Eye (tissue), 1 donor: ENCODE measurements around the gene TPSAB1.
"Not testable (repeated sequence)": the region's sequence is repeated elsewhere in the genome, so short reads cannot be mapped to it uniquely, and the experiment has no call there.

ENCODE experiments used
- DNase-seq: peaks from one replicate; pipeline ENCODE4 v3.0.0-alpha.2; 2015

TPSAB1 gene

GRCh38 chr16:1225051-1225451, 15.5 kb upstream of the TPSAB1 start, which contains the start of gene TPSG1:
Gene TPSG1, minus strand, starts transcription at chr16:1225268. Its CDS starts 16 bp downstream, at chr16:1225252.
- DNase-seq, result no peak

- DNase-seq, result not testable (repeated sequence)
Observed at GRCh38 chr16:1225728-1226311, 14.7 kb upstream of the TPSAB1 start.

GRCh38 chr16:1226692-1227091, 13.8 kb upstream of the TPSAB1 start:
- peak; percentile 8 for DNase-seq

GRCh38 chr16:1228227-1228626, 12.3 kb upstream of the TPSAB1 start:
- DNase-seq, result not testable (repeated sequence)

- not testable (repeated sequence) for DNase-seq
Observed at GRCh38 chr16:1229476-1229875, 11.0 kb upstream of the TPSAB1 start.

- not testable (repeated sequence) for DNase-seq
Observed at GRCh38 chr16:1230084-1230470, 10.4 kb upstream of the TPSAB1 start, which contains the start of gene TPSB2. Gene TPSB2, minus strand, starts transcription at chr16:1230184. Its CDS starts 233 bp downstream, at chr16:1229951.

GRCh38 chr16:1230471-1231212, 9.9 kb upstream of the TPSAB1 start:
- DNase-seq, result not testable (repeated sequence)

- DNase-seq, result not testable (repeated sequence)
Observed at GRCh38 chr16:1231301-1231700, 9.2 kb upstream of the TPSAB1 start.

GRCh38 chr16:1232049-1232748, 8.3 kb upstream of the TPSAB1 start:
- not testable (repeated sequence) for DNase-seq

GRCh38 chr16:1236659-1237058, 3.8 kb upstream of the TPSAB1 start:
- not testable (repeated sequence) for DNase-seq

- DNase-seq, result no peak
Observed at GRCh38 chr16:1237990-1238389, 2.5 kb upstream of the TPSAB1 start.

- DNase-seq, result not testable (repeated sequence)
Observed at GRCh38 chr16:1238909-1239308, 1.6 kb upstream of the TPSAB1 start.

- DNase-seq, result not testable (repeated sequence)
Observed at GRCh38 chr16:1239575-1239974, 930 bp upstream of the TPSAB1 start.

- not testable (repeated sequence) for DNase-seq
Observed at GRCh38 chr16:1241081-1241480, 576 bp downstream of the TPSAB1 start.

GRCh38 chr16:1243363-1243762, 2.9 kb downstream of the TPSAB1 start:
- not testable (repeated sequence) for DNase-seq

- DNase-seq, result not testable (repeated sequence)
Observed at GRCh38 chr16:1243907-1244850, 3.7 kb downstream of the TPSAB1 start.

GRCh38 chr16:1244881-1245280, 4.4 kb downstream of the TPSAB1 start:
- no peak for DNase-seq

- DNase-seq, result no peak
Observed at GRCh38 chr16:1245452-1246020, 5.0 kb downstream of the TPSAB1 start.

GRCh38 chr16:1247903-1248537, 7.5 kb downstream of the TPSAB1 start:
- not testable (repeated sequence) for DNase-seq

GRCh38 chr16:1249031-1249755, 8.7 kb downstream of the TPSAB1 start:
- DNase-seq, result not testable (repeated sequence)
